ENCODE data around the gene CACNA1D.

CACNA1D gene

DNA sequence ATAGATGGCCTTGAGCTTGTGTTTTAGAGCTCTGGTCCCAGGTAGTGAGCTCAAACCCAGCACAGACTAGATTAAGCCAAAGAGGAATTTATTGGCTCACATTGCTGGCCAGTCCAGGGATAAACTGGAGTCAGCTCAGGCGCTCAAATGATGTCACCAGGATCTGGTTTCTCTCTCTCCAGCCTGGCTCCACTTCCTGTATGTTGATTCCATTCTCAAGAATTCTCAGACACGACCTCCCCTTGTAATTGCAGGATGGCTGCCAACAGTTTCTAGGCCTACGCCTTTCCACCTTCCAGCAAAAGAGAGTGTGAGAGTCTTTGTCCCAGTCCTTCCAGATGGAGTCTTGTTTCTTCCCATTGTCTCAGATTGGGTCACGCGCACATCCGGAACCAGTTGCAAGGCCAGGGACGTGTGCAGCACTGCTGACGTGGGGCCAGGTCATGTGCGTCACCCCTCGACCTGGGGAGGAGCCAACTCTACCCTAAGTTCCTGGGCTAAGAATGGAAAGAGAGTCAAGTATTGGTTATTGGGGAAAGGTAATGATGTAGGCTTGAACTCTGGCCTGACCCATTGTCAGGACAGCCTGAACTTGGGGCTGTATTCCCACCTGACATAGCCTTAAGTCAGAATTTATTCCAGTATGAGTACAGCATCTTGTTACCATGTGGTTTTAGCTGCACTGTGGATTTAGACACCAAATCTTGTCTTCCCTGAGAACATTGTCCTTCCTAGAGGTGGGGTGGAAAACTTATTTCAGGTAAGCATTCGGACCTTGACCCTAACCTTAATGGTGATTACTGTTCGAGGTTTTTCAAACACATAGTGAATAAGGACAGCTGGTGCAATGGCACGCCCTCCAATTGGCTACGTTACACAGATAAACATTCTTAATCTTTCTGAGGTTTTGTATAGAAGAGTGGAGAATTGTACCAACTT is 31.6 kb downstream of the CACNA1D start:
- H3K9me3 Mint-ChIP-seq = no peaks in the 10 kb centered on the region
- peaks cover 42% of the 10 kb centered on the region for H3K4me1 Mint-ChIP-seq
- TF ChIP-seq, protein P1, sequence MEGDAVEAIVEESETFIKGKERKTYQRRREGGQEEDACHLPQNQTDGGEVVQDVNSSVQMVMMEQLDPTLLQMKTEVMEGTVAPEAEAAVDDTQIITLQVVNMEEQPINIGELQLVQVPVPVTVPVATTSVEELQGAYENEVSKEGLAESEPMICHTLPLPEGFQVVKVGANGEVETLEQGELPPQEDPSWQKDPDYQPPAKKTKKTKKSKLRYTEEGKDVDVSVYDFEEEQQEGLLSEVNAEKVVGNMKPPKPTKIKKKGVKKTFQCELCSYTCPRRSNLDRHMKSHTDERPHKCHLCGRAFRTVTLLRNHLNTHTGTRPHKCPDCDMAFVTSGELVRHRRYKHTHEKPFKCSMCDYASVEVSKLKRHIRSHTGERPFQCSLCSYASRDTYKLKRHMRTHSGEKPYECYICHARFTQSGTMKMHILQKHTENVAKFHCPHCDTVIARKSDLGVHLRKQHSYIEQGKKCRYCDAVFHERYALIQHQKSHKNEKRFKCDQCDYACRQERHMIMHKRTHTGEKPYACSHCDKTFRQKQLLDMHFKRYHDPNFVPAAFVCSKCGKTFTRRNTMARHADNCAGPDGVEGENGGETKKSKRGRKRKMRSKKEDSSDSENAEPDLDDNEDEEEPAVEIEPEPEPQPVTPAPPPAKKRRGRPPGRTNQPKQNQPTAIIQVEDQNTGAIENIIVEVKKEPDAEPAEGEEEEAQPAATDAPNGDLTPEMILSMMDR (IDR thresholded peaks at IDR 0.05; ENCODE audit: unreplicated experiment in 3 of 3) = no peak

DNA sequence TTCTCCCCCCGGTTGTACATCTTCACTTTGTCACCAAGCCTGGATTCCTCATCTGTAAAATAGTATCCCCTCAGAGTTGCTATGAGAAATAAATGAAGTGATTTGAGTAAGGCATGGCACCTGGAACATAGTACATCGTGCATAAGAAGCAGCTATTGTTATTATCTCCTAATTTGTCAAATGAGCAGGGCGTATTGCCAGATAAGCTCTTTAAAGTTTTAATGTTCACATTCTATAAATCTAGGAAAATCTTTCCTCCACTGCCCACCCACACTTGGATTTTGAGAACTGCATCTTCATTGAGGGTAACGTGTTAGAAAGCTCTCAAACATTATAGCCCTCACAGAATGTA is 32.3 kb downstream of the CACNA1D start:
- no peaks in the 10 kb centered on the region for H3K9me3 Mint-ChIP-seq
- peak overlapping the region in 2 of 3 experiments; percentile 62 to 98 for H3K27ac Mint-ChIP-seq
- no peak overlapping the region for H3K4me3 Mint-ChIP-seq
- H3K4me1 Mint-ChIP-seq = peaks cover 47% of the 10 kb centered on the region
- TF ChIP-seq, protein P1 (IDR thresholded peaks at IDR 0.05; ENCODE audit: unreplicated experiment in 3 of 3) = no peak
- H3K36me3 Mint-ChIP-seq (ENCODE audit: low read depth) = no peaks in the 10 kb centered on the region
- no peaks in the 10 kb centered on the region for H3K27me3 Mint-ChIP-seq (ENCODE audit: low read depth)

More for the DNA sequence above, 31.6 kb downstream of the CACNA1D start:
- Mint-ChIP-seq H3K36me3 (ENCODE audit: low read depth) (no peaks in the 10 kb centered on the region), H3K4me3 (peak overlapping the region in 1 of 3 experiments; percentile 8), H3K27me3 (ENCODE audit: low read depth) (no peaks in the 10 kb centered on the region), H3K27ac (peak overlapping the region in 2 of 3 experiments; percentile 89 to 98)

DNA sequence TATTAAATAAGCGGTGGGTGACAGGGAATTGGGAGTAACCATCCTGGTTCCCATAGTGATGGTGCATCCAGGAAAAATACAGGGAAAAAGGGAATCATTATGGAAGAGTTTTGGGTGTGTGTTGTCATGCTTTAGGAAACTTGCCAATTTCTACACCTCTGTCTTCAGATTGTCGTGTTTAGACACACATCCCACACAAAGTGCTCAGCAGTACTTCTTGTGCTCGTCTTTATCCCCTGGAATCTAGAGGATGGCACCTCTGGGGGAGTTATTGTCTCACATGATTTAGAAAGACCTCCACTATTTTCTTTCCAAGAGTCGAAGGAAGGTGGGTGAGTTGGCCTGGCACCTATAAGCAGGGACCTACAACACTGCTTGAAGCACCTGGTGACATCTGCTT is 35.8 kb downstream of the CACNA1D start:
- TF ChIP-seq, protein P1 (IDR thresholded peaks at IDR 0.05; ENCODE audit: unreplicated experiment in 3 of 3) = no peak
- H3K27ac Mint-ChIP-seq = peak overlapping the region in 2 of 3 experiments; percentile 1 to 35
- no peaks in the 10 kb centered on the region for H3K27me3 Mint-ChIP-seq (ENCODE audit: low read depth)
- H3K9me3 Mint-ChIP-seq = no peaks in the 10 kb centered on the region
- peaks cover 63% of the 10 kb centered on the region for H3K4me1 Mint-ChIP-seq
- no peak overlapping the region for H3K4me3 Mint-ChIP-seq
- H3K36me3 Mint-ChIP-seq (ENCODE audit: low read depth) = no peaks in the 10 kb centered on the region

DNA sequence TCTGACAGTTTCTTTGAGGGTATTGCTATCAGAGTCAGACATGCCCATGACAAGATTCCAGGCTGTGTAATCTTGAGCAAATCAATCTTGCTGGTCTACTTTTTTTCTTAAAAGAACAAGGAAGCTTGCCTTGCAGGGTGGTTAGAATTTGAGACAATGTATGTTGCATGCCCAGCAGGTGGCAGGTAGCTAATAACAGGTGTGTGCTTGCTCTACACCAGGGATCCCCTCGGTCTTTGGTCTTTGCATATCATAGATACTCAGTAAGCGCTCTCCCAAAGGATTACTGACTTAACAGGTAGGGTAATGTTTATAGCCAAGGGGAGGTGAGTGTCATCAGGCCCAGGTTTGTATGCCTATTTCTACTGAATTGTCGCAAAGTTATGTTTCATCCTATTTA is 37.3 kb downstream of the CACNA1D start:
- Mint-ChIP-seq H3K4me1 (peaks cover 60% of the 10 kb centered on the region), H3K4me3 (no peak overlapping the region), H3K27me3 (ENCODE audit: low read depth) (no peaks in the 10 kb centered on the region), H3K9me3 (no peaks in the 10 kb centered on the region), H3K27ac (peak overlapping the region; percentile 86 to 94 (median 87)), H3K36me3 (ENCODE audit: low read depth) (no peaks in the 10 kb centered on the region)
- TF ChIP-seq, protein P1 (IDR thresholded peaks at IDR 0.05; ENCODE audit: unreplicated experiment in 3 of 3) = no peak

DNA sequence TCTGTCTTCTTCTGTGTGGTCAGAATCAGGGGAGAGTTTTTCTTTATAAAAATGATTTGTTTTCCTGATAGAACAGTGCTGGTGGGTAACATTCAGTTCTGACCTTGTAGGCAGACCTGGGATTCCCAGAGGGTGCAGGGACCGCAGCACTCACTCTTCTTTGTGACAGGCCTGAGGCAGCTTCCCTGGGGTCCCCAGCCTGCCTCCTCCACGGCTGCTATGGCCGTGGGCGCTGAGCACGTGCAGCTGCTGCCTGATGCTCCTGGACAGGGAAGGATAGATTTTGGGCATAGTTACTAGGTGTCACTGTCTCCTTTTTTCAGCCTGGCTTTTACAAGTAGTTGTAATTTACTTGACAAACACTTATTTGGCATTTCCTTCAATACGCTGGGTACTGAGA is 39.1 kb downstream of the CACNA1D start:
- TF ChIP-seq, protein P1 (IDR thresholded peaks at IDR 0.05; ENCODE audit: unreplicated experiment in 3 of 3) = no peak
- peaks cover 51% of the 10 kb centered on the region for H3K4me1 Mint-ChIP-seq
- no peaks in the 10 kb centered on the region for H3K27me3 Mint-ChIP-seq (ENCODE audit: low read depth)
- peak overlapping the region; percentile 86 to 94 (median 87) for H3K27ac Mint-ChIP-seq
- H3K9me3 Mint-ChIP-seq = no peaks in the 10 kb centered on the region
- no peaks in the 10 kb centered on the region for H3K36me3 Mint-ChIP-seq (ENCODE audit: low read depth)
- peak overlapping the region in 2 of 3 experiments; percentile 1 to 11 for H3K4me3 Mint-ChIP-seq
